ENCODE measurements around the gene GULP1. TPM values are rescaled to one million over a fixed set of nuclear protein-coding genes. Genes with fewer than 3 reads are reported as not detected.
"Not testable (repeated sequence)": the region's sequence is repeated elsewhere in the genome, so short reads cannot be mapped to it uniquely, and the experiment has no call there.

GULP1 gene
- polyA plus RNA-seq, 1 donor = 33.3 TPM

GRCh38 chr2:188466078-188466477 lies 174.4 kb downstream of the GULP1 start:
- no CpG with 5 or more reads among the region's 3 CpGs for WGBS (ENCODE audit: insufficient coverage, low lambda C conversion rate)
- not testable (repeated sequence) for H3K27me3 ChIP-seq (ENCODE audit: control insufficient read depth, insufficient read depth, low read length); H3K4me1 ChIP-seq (ENCODE audit: control insufficient read depth, insufficient read depth, low read length); H3K27ac ChIP-seq (ENCODE audit: low read length); DNase-seq; H3K9me3 ChIP-seq (ENCODE audit: control insufficient read depth, low read depth, low read length); H3K4me3 ChIP-seq (ENCODE audit: low read length); H3K36me3 ChIP-seq (ENCODE audit: control insufficient read depth, insufficient read depth, low read length)

GRCh38 chr2:188466761-188467160 lies 175.1 kb downstream of the GULP1 start:
- H3K36me3 ChIP-seq (ENCODE audit: control insufficient read depth, insufficient read depth, low read length) = no peaks in the 10 kb centered on the region
- no peak overlapping the region for H3K4me3 ChIP-seq (ENCODE audit: low read length)
- WGBS (ENCODE audit: insufficient coverage, low lambda C conversion rate) = 100% methylated on average over 1 of the region's 1 CpG
- H3K4me1 ChIP-seq (ENCODE audit: control insufficient read depth, insufficient read depth, low read length) = no peaks in the 10 kb centered on the region
- no peaks in the 10 kb centered on the region for H3K9me3 ChIP-seq (ENCODE audit: control insufficient read depth, low read depth, low read length)
- no peaks in the 10 kb centered on the region for H3K27me3 ChIP-seq (ENCODE audit: control insufficient read depth, insufficient read depth, low read length)
- DNase-seq = no peak
- no peak overlapping the region for H3K27ac ChIP-seq (ENCODE audit: low read length)

- H3K4me1 ChIP-seq (ENCODE audit: control insufficient read depth, insufficient read depth, low read length) = no peaks in the 10 kb centered on the region
- DNase-seq = no peak
- H3K27me3 ChIP-seq (ENCODE audit: control insufficient read depth, insufficient read depth, low read length) = no peaks in the 10 kb centered on the region
- no peaks in the 10 kb centered on the region for H3K36me3 ChIP-seq (ENCODE audit: control insufficient read depth, insufficient read depth, low read length)
- H3K27ac ChIP-seq (ENCODE audit: low read length) = no peak overlapping the region
- no peak overlapping the region for H3K4me3 ChIP-seq (ENCODE audit: low read length)
- WGBS (ENCODE audit: insufficient coverage, low lambda C conversion rate) = 94% methylated on average over 3 of the region's 4 CpGs
- no peaks in the 10 kb centered on the region for H3K9me3 ChIP-seq (ENCODE audit: control insufficient read depth, low read depth, low read length)
Observed at GRCh38 chr2:188471166-188471565, 179.5 kb downstream of the GULP1 start.

- no peak for DNase-seq
- no peak overlapping the region for H3K27ac ChIP-seq (ENCODE audit: low read length)
- no peaks in the 10 kb centered on the region for H3K36me3 ChIP-seq (ENCODE audit: control insufficient read depth, insufficient read depth, low read length)
- H3K4me3 ChIP-seq (ENCODE audit: low read length) = no peak overlapping the region
- H3K9me3 ChIP-seq (ENCODE audit: control insufficient read depth, low read depth, low read length) = no peaks in the 10 kb centered on the region
- WGBS (ENCODE audit: insufficient coverage, low lambda C conversion rate) = no CpG with 5 or more reads among the region's 3 CpGs
- no peaks in the 10 kb centered on the region for H3K4me1 ChIP-seq (ENCODE audit: control insufficient read depth, insufficient read depth, low read length)
- H3K27me3 ChIP-seq (ENCODE audit: control insufficient read depth, insufficient read depth, low read length) = no peaks in the 10 kb centered on the region
Observed at GRCh38 chr2:188473306-188473705, 181.6 kb downstream of the GULP1 start.

- DNase-seq = no peak
- Histone ChIP-seq H3K9me3 (ENCODE audit: control insufficient read depth, low read depth, low read length) (no peaks in the 10 kb centered on the region), H3K36me3 (ENCODE audit: control insufficient read depth, insufficient read depth, low read length) (no peaks in the 10 kb centered on the region), H3K4me1 (ENCODE audit: control insufficient read depth, insufficient read depth, low read length) (no peaks in the 10 kb centered on the region), H3K27me3 (ENCODE audit: control insufficient read depth, insufficient read depth, low read length) (no peaks in the 10 kb centered on the region), H3K27ac (ENCODE audit: low read length) (no peak overlapping the region), H3K4me3 (ENCODE audit: low read length) (no peak overlapping the region)
- no CpG with 5 or more reads among the region's 2 CpGs for WGBS (ENCODE audit: insufficient coverage, low lambda C conversion rate)
Observed at GRCh38 chr2:188474316-188474715, 182.6 kb downstream of the GULP1 start.

GRCh38 chr2:188475945-188476344 lies 184.3 kb downstream of the GULP1 start:
- 50% methylated on average over 2 of the region's 4 CpGs for WGBS (ENCODE audit: insufficient coverage, low lambda C conversion rate)
- Histone ChIP-seq H3K9me3 (ENCODE audit: control insufficient read depth, low read depth, low read length) (no peaks in the 10 kb centered on the region), H3K27me3 (ENCODE audit: control insufficient read depth, insufficient read depth, low read length) (no peaks in the 10 kb centered on the region), H3K4me3 (ENCODE audit: low read length) (no peak overlapping the region), H3K4me1 (ENCODE audit: control insufficient read depth, insufficient read depth, low read length) (no peaks in the 10 kb centered on the region), H3K36me3 (ENCODE audit: control insufficient read depth, insufficient read depth, low read length) (no peaks in the 10 kb centered on the region), H3K27ac (ENCODE audit: low read length) (no peak overlapping the region)
- DNase-seq = no peak

- DNase-seq = peak; percentile 8 to 51
- H3K4me1 ChIP-seq (ENCODE audit: control insufficient read depth, insufficient read depth, low read length) = no peaks in the 10 kb centered on the region
- no peaks in the 10 kb centered on the region for H3K9me3 ChIP-seq (ENCODE audit: control insufficient read depth, low read depth, low read length)
- H3K27ac ChIP-seq (ENCODE audit: low read length) = no peak overlapping the region
- H3K4me3 ChIP-seq (ENCODE audit: low read length) = no peak overlapping the region
- no peaks in the 10 kb centered on the region for H3K27me3 ChIP-seq (ENCODE audit: control insufficient read depth, insufficient read depth, low read length)
- 18% methylated on average over 4 of the region's 5 CpGs for WGBS (ENCODE audit: insufficient coverage, low lambda C conversion rate)
- no peaks in the 10 kb centered on the region for H3K36me3 ChIP-seq (ENCODE audit: control insufficient read depth, insufficient read depth, low read length)
Observed at GRCh38 chr2:188477564-188478103, 186.0 kb downstream of the GULP1 start.

- no peak overlapping the region for H3K4me3 ChIP-seq (ENCODE audit: low read length)
- H3K4me1 ChIP-seq (ENCODE audit: control insufficient read depth, insufficient read depth, low read length) = no peaks in the 10 kb centered on the region
- no peaks in the 10 kb centered on the region for H3K36me3 ChIP-seq (ENCODE audit: control insufficient read depth, insufficient read depth, low read length)
- no peaks in the 10 kb centered on the region for H3K27me3 ChIP-seq (ENCODE audit: control insufficient read depth, insufficient read depth, low read length)
- DNase-seq = no peak
- no CpG with 5 or more reads among the region's 1 CpG for WGBS (ENCODE audit: insufficient coverage, low lambda C conversion rate)
- no peaks in the 10 kb centered on the region for H3K9me3 ChIP-seq (ENCODE audit: control insufficient read depth, low read depth, low read length)
- no peak overlapping the region for H3K27ac ChIP-seq (ENCODE audit: low read length)
Observed at GRCh38 chr2:188478724-188479123, 187.1 kb downstream of the GULP1 start.

GRCh38 chr2:188481474-188481873 lies 189.8 kb downstream of the GULP1 start:
- H3K27me3 ChIP-seq (ENCODE audit: control insufficient read depth, insufficient read depth, low read length) = no peaks in the 10 kb centered on the region
- H3K9me3 ChIP-seq (ENCODE audit: control insufficient read depth, low read depth, low read length) = no peaks in the 10 kb centered on the region
- DNase-seq = no peak
- H3K27ac ChIP-seq (ENCODE audit: low read length) = no peak overlapping the region
- H3K4me1 ChIP-seq (ENCODE audit: control insufficient read depth, insufficient read depth, low read length) = no peaks in the 10 kb centered on the region
- no peak overlapping the region for H3K4me3 ChIP-seq (ENCODE audit: low read length)
- H3K36me3 ChIP-seq (ENCODE audit: control insufficient read depth, insufficient read depth, low read length) = no peaks in the 10 kb centered on the region
- no CpG with 5 or more reads among the region's 2 CpGs for WGBS (ENCODE audit: insufficient coverage, low lambda C conversion rate)

- Histone ChIP-seq H3K9me3 (ENCODE audit: control insufficient read depth, low read depth, low read length) (no peaks in the 10 kb centered on the region), H3K4me1 (ENCODE audit: control insufficient read depth, insufficient read depth, low read length) (no peaks in the 10 kb centered on the region), H3K4me3 (ENCODE audit: low read length) (no peak overlapping the region), H3K36me3 (ENCODE audit: control insufficient read depth, insufficient read depth, low read length) (no peaks in the 10 kb centered on the region), H3K27me3 (ENCODE audit: control insufficient read depth, insufficient read depth, low read length) (no peaks in the 10 kb centered on the region), H3K27ac (ENCODE audit: low read length) (no peak overlapping the region)
- DNase-seq = no peak
Observed at GRCh38 chr2:188485496-188485895, 193.8 kb downstream of the GULP1 start.

GRCh38 chr2:188492751-188493150 lies 201.1 kb downstream of the GULP1 start:
- no peak for DNase-seq
- H3K4me3 ChIP-seq (ENCODE audit: low read length) = no peak overlapping the region
- no peaks in the 10 kb centered on the region for H3K4me1 ChIP-seq (ENCODE audit: control insufficient read depth, insufficient read depth, low read length)
- H3K27me3 ChIP-seq (ENCODE audit: control insufficient read depth, insufficient read depth, low read length) = no peaks in the 10 kb centered on the region
- WGBS (ENCODE audit: insufficient coverage, low lambda C conversion rate) = 97% methylated on average over 4 of the region's 4 CpGs
- no peak overlapping the region for H3K27ac ChIP-seq (ENCODE audit: low read length)
- H3K36me3 ChIP-seq (ENCODE audit: control insufficient read depth, insufficient read depth, low read length) = no peaks in the 10 kb centered on the region
- H3K9me3 ChIP-seq (ENCODE audit: control insufficient read depth, low read depth, low read length) = no peaks in the 10 kb centered on the region
